PFSK-1 (cell line): Measurements from ENCODE around the gene SLC25A42.

Experiments used
- SIN3A ChIP-seq: IDR thresholded peaks from 2 replicates; pipeline ENCODE4 v1.6.1; 2012; ENCODE audit warnings: mild to moderate bottlenecking, low read length, moderate library complexity, borderline replicate concordance; ENCODE audit not compliant: insufficient read depth
- TAF1 ChIP-seq: IDR thresholded peaks from 2 replicates; pipeline ENCODE4 v1.6.1; 2012; ENCODE audit warnings: low read length, control low read depth, borderline replicate concordance; ENCODE audit not compliant: insufficient read depth

- 0 out of 2 replicates have a peak, but pooled peaks have one; percentile 69 for TF ChIP-seq SIN3A
- TF ChIP-seq TAF1, result peak; percentile 72; the same call in 1 of the 2 replicates
These were observed 31.2 kb upstream of the SLC25A42 start for GRCh38 chr19:19032420-19033175.
